ENCODE measurements around the gene GNG13.

Gene GNG13

GRCh38 chr16:830871-831570 is 30.5 kb upstream of the GNG13 start:
- no peak overlapping the region for H3K27ac ChIP-seq
- no peak for TF ChIP-seq CTCF (conservative IDR thresholded peaks at IDR 0.05)
- TF ChIP-seq ZFX (IDR thresholded peaks at IDR 0.05): no peak

DNA sequence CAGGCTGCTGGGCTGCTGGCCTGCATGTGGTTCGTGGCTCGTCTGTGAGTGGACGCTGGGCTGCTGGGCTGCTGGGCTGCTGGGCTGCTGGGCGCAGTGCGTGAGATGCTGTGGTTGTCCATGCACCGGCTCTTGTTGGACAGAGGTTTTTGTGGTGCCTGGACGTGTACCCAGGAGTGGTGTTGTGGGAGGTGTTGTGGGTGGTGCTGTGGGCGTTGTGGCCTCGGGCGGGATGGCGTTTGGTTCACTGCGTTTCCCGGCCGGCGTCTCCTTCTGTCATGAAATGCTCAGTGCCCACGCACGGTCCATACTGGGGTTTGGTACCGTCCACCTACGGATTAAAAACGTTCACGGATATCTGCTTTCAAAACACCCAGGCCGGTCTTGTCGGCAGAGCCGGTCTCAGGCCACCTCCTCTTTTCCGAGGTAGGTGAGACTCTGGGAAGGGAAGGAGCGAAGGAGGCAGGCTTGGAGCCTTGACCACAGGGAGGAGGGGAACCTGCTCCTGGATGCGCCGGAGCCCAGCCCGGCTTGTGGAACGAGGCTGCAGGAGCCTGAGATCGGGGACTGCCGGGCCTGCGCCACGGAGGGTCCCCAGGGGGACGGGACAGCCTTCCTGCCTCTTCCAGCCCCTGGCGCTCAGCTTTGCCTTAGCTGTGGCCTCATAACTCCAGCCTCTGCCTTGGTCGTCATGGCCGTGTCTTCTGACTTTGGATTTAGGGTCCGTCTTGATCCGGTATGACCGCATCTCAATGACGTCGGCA is 29.8 kb upstream of the GNG13 start:
- no peak overlapping the region for H3K27ac ChIP-seq
- TF ChIP-seq ZFX (IDR thresholded peaks at IDR 0.05) (no peak), CTCF (conservative IDR thresholded peaks at IDR 0.05) (no peak)

- TF ChIP-seq CTCF (conservative IDR thresholded peaks at IDR 0.05) (no peak), ZFX (IDR thresholded peaks at IDR 0.05) (no peak)
- H3K27ac ChIP-seq: no peak overlapping the region
These were observed 28.4 kb upstream of the GNG13 start for GRCh38 chr16:828891-829290.

GRCh38 chr16:827513-827912 is 27.0 kb upstream of the GNG13 start:
- TF ChIP-seq ZFX (IDR thresholded peaks at IDR 0.05): no peak
- no peak overlapping the region for H3K27ac ChIP-seq

GRCh38 chr16:825341-826061 is 25.0 kb upstream of the GNG13 start:
- H3K27ac ChIP-seq: no peak overlapping the region
- TF ChIP-seq CTCF (conservative IDR thresholded peaks at IDR 0.05) (no peak), ZFX (IDR thresholded peaks at IDR 0.05) (no peak)

DNA sequence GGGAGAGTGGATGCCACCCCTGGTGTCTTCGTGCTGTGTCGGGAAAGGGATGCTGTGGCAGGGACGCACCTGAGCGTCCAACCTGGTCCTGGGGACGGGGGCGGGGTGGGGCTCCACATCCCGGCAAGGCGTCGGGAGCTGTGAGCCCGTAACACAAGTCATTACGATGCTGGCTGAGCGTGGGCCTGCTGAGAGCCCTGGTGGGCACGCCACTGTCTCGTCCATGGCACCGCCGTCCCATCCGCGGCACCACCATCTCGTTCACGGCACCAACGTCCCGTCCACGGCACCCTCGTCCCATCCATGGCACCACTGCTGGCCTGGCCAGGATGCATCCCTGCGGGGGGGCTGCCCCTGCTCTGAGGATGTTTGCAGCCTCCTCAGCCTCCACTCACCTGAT is 24.1 kb upstream of the GNG13 start:
- TF ChIP-seq ZFX (IDR thresholded peaks at IDR 0.05) (no peak), CTCF (conservative IDR thresholded peaks at IDR 0.05) (no peak)
- no peak overlapping the region for H3K27ac ChIP-seq

- no peak overlapping the region for H3K27ac ChIP-seq
These were observed 23.7 kb upstream of the GNG13 start for GRCh38 chr16:824194-824593.

More at GRCh38 chr16:824194-824593, 23.7 kb upstream of the GNG13 start:
- no peak for TF ChIP-seq CTCF (conservative IDR thresholded peaks at IDR 0.05)
- TF ChIP-seq ZFX (IDR thresholded peaks at IDR 0.05): no peak

Data from C4-2B (cell line).